Measurements from ENCODE around the gene LRRC45.

Gene LRRC45

DNA sequence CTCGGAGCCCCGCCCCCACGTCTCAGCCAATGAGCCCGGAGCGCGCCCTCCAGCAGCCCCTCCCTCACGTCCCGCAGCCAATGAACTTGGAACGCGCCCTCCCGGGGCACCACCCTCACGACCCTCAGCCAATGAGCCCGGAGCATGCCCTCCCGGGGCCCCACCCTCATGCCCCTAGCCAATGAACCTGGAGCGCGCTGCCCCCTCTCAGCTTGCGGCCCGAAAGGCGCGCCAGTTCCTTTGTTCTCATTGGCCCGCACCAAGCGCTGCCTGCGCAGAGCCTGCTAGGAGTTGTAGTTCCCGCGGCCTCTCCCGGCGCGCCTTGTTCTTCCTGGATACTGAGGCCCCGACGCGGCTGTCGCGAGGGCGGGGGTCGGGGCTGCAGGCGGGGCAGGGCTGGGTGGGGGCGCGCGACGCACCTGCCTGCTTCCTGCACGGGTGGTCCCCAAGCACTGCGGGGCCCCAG, at the start of gene LRRC45:
LRRC45 (plus strand) TSS at position 325 of the 466 bp plus-strand sequence. CDS start 339 bp downstream, outside the sequence.
- H3K9ac ChIP-seq (ENCODE audit: low read length): peak within 1 kb of the TSS; percentile 99
- no peaks in the 10 kb centered on the region for H3K36me3 ChIP-seq (ENCODE audit: low read length)
- peak within 1 kb of the TSS; percentile 73 for H3K27ac ChIP-seq (ENCODE audit: low read depth, low read length)
- no peaks in the 10 kb centered on the region for H3K9me3 ChIP-seq (ENCODE audit: insufficient read depth, low read length)
- TF ChIP-seq EZH2phosphoT487 (conservative IDR thresholded peaks at IDR 0.05; ENCODE audit: low read length): no peak
- TF ChIP-seq, protein P1, sequence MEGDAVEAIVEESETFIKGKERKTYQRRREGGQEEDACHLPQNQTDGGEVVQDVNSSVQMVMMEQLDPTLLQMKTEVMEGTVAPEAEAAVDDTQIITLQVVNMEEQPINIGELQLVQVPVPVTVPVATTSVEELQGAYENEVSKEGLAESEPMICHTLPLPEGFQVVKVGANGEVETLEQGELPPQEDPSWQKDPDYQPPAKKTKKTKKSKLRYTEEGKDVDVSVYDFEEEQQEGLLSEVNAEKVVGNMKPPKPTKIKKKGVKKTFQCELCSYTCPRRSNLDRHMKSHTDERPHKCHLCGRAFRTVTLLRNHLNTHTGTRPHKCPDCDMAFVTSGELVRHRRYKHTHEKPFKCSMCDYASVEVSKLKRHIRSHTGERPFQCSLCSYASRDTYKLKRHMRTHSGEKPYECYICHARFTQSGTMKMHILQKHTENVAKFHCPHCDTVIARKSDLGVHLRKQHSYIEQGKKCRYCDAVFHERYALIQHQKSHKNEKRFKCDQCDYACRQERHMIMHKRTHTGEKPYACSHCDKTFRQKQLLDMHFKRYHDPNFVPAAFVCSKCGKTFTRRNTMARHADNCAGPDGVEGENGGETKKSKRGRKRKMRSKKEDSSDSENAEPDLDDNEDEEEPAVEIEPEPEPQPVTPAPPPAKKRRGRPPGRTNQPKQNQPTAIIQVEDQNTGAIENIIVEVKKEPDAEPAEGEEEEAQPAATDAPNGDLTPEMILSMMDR (IDR thresholded peaks at IDR 0.05; ENCODE audit: insufficient read depth, low read length, poor library complexity, severe bottlenecking): no peak
- H2AFZ ChIP-seq (ENCODE audit: low read depth, low read length, severe bottlenecking): peak within 1 kb of the TSS; percentile 72
- H3F3A ChIP-seq (ENCODE audit: insufficient read depth): 0 out of 2 replicates have a peak, but pooled peaks cover 6% of the 10 kb centered on the region
- peaks cover 25% of the 10 kb centered on the region for H3K79me2 ChIP-seq (ENCODE audit: insufficient read depth, low read length)
- peak within 1 kb of the TSS; percentile 89 for H3K4me2 ChIP-seq (ENCODE audit: low read depth, low read length, poor library complexity, severe bottlenecking)
- H3K27me3 ChIP-seq (ENCODE audit: low read length): no peaks in the 10 kb centered on the region
- peak within 1 kb of the TSS; percentile 97 for H3K4me3 ChIP-seq (ENCODE audit: insufficient read depth, low read length, poor library complexity, severe bottlenecking)
- H3K9me2 ChIP-seq (replicated peaks; ENCODE audit: insufficient read depth, low read length): no peaks in the 10 kb centered on the region
- H4K20me1 ChIP-seq (ENCODE audit: low read depth, low read length): no peaks in the 10 kb centered on the region

DNA sequence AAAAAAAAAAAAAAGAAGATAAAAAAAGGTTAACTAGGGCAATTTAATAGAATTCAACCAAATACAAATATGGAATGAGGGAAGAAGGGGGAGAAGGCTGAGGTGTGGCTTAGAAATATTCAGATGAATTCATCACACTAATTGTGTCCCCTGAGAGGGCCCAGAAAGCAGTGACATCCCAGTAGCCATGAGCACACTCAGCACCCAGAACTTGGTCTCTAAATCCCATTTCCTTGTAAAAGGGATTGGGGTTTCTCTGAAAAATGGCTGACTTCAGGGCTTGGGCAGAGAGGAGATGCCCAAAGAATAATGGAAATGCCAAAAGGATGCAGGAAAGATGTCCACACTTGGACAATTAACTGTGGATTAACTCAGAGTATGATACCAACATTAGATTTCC, 49.7 kb upstream of the LRRC45 start:
- H3K9me2 ChIP-seq (replicated peaks; ENCODE audit: insufficient read depth, low read length): no peaks in the 10 kb centered on the region
- H3K4me3 ChIP-seq (ENCODE audit: insufficient read depth, low read length, poor library complexity, severe bottlenecking): no peak overlapping the region
- H3F3A ChIP-seq (ENCODE audit: insufficient read depth): peaks cover 3% of the 10 kb centered on the region; the same call in 1 of the 2 replicates
- TF ChIP-seq, protein P1 (IDR thresholded peaks at IDR 0.05; ENCODE audit: insufficient read depth, low read length, poor library complexity, severe bottlenecking): no peak
- TF ChIP-seq EZH2phosphoT487 (conservative IDR thresholded peaks at IDR 0.05; ENCODE audit: low read length): no peak
- no peaks in the 10 kb centered on the region for H4K20me1 ChIP-seq (ENCODE audit: low read depth, low read length)
- H3K27ac ChIP-seq (ENCODE audit: low read depth, low read length): no peak overlapping the region
- no peak overlapping the region for H3K4me2 ChIP-seq (ENCODE audit: low read depth, low read length, poor library complexity, severe bottlenecking)
- no peaks in the 10 kb centered on the region for H3K27me3 ChIP-seq (ENCODE audit: low read length)
- H3K9me3 ChIP-seq (ENCODE audit: insufficient read depth, low read length): peaks cover 4% of the 10 kb centered on the region; the same call in 1 of the 2 replicates
- H2AFZ ChIP-seq (ENCODE audit: low read depth, low read length, severe bottlenecking): no peak overlapping the region
- no peaks in the 10 kb centered on the region for H3K36me3 ChIP-seq (ENCODE audit: low read length)
- no peak overlapping the region for H3K9ac ChIP-seq (ENCODE audit: low read length)
- peaks cover 7% of the 10 kb centered on the region; the same call in 1 of the 2 replicates for H3K79me2 ChIP-seq (ENCODE audit: insufficient read depth, low read length)

DNA sequence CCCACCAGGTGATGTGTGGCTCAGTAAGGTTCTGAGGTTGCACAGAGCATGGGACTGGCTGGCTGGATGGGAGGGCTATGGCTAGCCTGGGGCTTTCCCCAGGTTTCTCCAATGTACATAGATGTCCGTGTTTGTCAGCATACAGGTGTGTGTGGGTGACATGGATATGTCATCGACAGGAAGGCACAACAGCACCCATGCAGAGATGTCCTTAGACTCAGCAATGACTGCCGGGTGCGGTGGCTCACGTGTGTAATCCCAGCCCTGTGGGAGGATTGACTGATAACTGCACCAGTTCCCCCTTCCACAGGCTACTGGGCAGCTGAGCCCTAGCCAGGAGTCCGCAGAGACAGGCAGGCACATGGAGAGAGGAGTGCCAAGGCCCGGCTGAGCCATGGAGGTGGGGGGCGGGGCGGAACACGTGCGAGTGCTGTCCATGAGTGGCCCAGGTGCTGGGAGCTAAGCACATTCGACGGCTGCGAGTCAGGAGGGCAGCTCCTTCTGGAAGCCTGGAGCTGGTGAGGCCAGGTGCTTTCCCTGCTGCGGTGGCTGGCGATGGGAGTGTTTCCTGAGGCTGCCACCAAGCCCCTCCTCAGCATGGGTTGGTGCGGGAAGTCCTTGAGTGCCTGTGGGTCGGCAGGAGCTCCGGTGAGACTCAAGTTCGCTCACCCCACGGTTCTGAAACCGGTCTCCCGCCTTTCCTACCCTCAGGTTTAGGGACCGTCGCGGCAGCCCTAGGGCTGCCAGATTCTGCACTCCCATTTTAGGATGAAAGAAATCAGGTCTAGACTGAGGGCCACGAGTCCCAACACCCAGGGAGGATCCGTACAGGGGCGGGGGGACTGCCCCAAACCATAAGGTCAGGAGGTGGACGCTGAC, 46.5 kb upstream of the LRRC45 start:
- Histone ChIP-seq H3F3A (ENCODE audit: insufficient read depth) (no peaks in the 10 kb centered on the region; the same call in 1 of the 2 replicates), H3K79me2 (ENCODE audit: insufficient read depth, low read length) (peaks cover 9% of the 10 kb centered on the region; the same call in 1 of the 2 replicates), H2AFZ (ENCODE audit: low read depth, low read length, severe bottlenecking) (peak overlapping the region; percentile 55), H3K4me3 (ENCODE audit: insufficient read depth, low read length, poor library complexity, severe bottlenecking) (peak overlapping the region; percentile 88), H3K9me2 (replicated peaks; ENCODE audit: insufficient read depth, low read length) (no peaks in the 10 kb centered on the region), H3K27ac (ENCODE audit: low read depth, low read length) (peak overlapping the region; percentile 72), H3K9ac (ENCODE audit: low read length) (peak overlapping the region; percentile 93), H3K27me3 (ENCODE audit: low read length) (no peaks in the 10 kb centered on the region), H3K9me3 (ENCODE audit: insufficient read depth, low read length) (peaks cover 4% of the 10 kb centered on the region; the same call in 1 of the 2 replicates), H3K4me2 (ENCODE audit: low read depth, low read length, poor library complexity, severe bottlenecking) (peak overlapping the region; percentile 80), H4K20me1 (ENCODE audit: low read depth, low read length) (no peaks in the 10 kb centered on the region), H3K36me3 (ENCODE audit: low read length) (no peaks in the 10 kb centered on the region)
- TF ChIP-seq, protein P1 (IDR thresholded peaks at IDR 0.05; ENCODE audit: insufficient read depth, low read length, poor library complexity, severe bottlenecking): no peak
- TF ChIP-seq EZH2phosphoT487 (conservative IDR thresholded peaks at IDR 0.05; ENCODE audit: low read length): no peak
